GM21529 (cell line): Measurements from ENCODE around the gene RCCD1.
"Not testable (repeated sequence)": the region's sequence is repeated elsewhere in the genome, so short reads cannot be mapped to it uniquely, and the experiment has no call there.

ENCODE experiments used
- ATAC-seq: cut with Tn5 transposase; IDR thresholded peaks from one replicate; pipeline ENCODE4 v1.9.1; 2021; ENCODE audit not compliant: unreplicated experiment

The RCCD1 gene

GRCh38 chr15:90954712-90955623 is at the start of gene RCCD1:
Gene RCCD1 (plus strand): TSS chr15:90954884. CDS start chr15:90956735, 1,851 bp downstream.
- peak; percentile 92 for ATAC-seq

- ATAC-seq: no peak
Observed at GRCh38 chr15:90905306-90906180, 49.1 kb upstream of the RCCD1 start.

GRCh38 chr15:90906181-90906849 is 48.4 kb upstream of the RCCD1 start:
- no peak for ATAC-seq

- no peak for ATAC-seq
Observed at GRCh38 chr15:90907051-90907660, 47.5 kb upstream of the RCCD1 start.

- ATAC-seq: no peak
Observed at GRCh38 chr15:90907838-90908507, 46.7 kb upstream of the RCCD1 start.

- not testable (repeated sequence) for ATAC-seq
Observed at GRCh38 chr15:90909449-90909848, 45.2 kb upstream of the RCCD1 start.

- ATAC-seq: no peak
Observed at GRCh38 chr15:90909976-90910375, 44.7 kb upstream of the RCCD1 start.

- no peak for ATAC-seq
Observed at GRCh38 chr15:90910441-90911301, 44.0 kb upstream of the RCCD1 start.

- no peak for ATAC-seq
Observed at GRCh38 chr15:90911302-90911623, 43.4 kb upstream of the RCCD1 start.

GRCh38 chr15:90911906-90912769 is 42.5 kb upstream of the RCCD1 start:
- ATAC-seq: no peak

GRCh38 chr15:90912770-90913075 is 42.0 kb upstream of the RCCD1 start:
- no peak for ATAC-seq

GRCh38 chr15:90913398-90913944 is 41.2 kb upstream of the RCCD1 start:
- ATAC-seq: no peak

- ATAC-seq: no peak
Observed at GRCh38 chr15:90914305-90915080, 40.2 kb upstream of the RCCD1 start.

GRCh38 chr15:90915216-90915807 is 39.4 kb upstream of the RCCD1 start:
- ATAC-seq: no peak

- ATAC-seq: no peak
Observed at GRCh38 chr15:90915808-90916440, 38.8 kb upstream of the RCCD1 start.

- ATAC-seq: no peak
Observed at GRCh38 chr15:90916461-90916860, 38.2 kb upstream of the RCCD1 start.

GRCh38 chr15:90917569-90917968 is 37.1 kb upstream of the RCCD1 start:
- ATAC-seq: no peak
